Cardiac fibroblast (primary cell): ENCODE results near the gene RNASE12.

Experiments used
- DNase-seq, 2 donors: peaks; one replicate each; pipeline versions ENCODE4 v3.0.0 to v3.0.0-alpha.2; 2010; ENCODE audit warnings: low read depth in 2 of 2
- H3K4me3 ChIP-seq, 2 donors: replicated peaks in 1 of 2; 1 replicate in 1 of 2; 2 replicates in 1 of 2; pipeline ENCODE4 v1.5.1; 2011; ENCODE audit warnings: low read depth in 2 of 2, low read length in 2 of 2, mild to moderate bottlenecking in 2 of 2, moderate library complexity in 1 of 2
- TF ChIP-seq, protein P1 (sequence below): IDR thresholded peaks from one replicate; pipeline ENCODE4 v1.5.1; 2011; ENCODE audit warnings: low read depth, mild to moderate bottlenecking, low read length, inconsistent platforms

RNASE12 gene

DNA sequence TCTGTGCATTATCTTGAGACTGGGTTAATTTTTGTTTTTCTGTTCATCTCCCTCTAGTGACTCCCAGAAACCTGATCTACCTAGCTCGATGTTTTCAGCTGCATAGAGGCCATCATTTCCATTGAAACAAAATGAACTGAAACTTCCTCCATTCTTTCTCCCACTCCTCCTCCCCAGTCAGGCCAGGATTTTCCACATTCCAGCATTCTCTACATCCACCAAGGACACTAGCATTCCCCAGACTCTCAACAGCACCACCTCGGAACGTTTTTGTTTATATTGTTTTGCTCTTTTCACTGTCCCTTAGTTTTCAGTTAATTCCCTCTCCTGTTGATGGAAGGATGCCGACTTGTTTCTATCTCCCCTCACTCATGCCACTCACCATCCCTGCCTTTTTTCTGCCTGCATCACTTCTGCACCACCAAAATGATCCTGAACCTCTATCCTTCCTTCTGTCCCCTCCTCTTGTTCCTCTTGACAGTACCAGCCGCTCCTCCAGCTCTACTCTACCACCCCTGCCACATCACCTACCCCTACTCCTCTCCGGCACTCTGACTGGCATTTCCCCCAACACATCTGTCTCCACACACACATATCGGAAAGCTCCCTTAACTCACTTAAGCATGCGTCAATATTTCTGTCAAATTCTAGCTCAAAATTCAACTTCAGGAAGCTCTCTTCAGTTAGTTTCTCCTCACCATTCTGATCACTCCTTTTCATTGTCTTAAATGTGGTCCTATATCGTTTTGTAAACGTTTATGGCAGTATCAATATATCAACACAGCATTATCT, 37.1 kb upstream of the RNASE12 start:
- no peak for DNase-seq
- H3K4me3 ChIP-seq = no peak overlapping the region
- TF ChIP-seq, protein P1, sequence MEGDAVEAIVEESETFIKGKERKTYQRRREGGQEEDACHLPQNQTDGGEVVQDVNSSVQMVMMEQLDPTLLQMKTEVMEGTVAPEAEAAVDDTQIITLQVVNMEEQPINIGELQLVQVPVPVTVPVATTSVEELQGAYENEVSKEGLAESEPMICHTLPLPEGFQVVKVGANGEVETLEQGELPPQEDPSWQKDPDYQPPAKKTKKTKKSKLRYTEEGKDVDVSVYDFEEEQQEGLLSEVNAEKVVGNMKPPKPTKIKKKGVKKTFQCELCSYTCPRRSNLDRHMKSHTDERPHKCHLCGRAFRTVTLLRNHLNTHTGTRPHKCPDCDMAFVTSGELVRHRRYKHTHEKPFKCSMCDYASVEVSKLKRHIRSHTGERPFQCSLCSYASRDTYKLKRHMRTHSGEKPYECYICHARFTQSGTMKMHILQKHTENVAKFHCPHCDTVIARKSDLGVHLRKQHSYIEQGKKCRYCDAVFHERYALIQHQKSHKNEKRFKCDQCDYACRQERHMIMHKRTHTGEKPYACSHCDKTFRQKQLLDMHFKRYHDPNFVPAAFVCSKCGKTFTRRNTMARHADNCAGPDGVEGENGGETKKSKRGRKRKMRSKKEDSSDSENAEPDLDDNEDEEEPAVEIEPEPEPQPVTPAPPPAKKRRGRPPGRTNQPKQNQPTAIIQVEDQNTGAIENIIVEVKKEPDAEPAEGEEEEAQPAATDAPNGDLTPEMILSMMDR = no peak

DNA sequence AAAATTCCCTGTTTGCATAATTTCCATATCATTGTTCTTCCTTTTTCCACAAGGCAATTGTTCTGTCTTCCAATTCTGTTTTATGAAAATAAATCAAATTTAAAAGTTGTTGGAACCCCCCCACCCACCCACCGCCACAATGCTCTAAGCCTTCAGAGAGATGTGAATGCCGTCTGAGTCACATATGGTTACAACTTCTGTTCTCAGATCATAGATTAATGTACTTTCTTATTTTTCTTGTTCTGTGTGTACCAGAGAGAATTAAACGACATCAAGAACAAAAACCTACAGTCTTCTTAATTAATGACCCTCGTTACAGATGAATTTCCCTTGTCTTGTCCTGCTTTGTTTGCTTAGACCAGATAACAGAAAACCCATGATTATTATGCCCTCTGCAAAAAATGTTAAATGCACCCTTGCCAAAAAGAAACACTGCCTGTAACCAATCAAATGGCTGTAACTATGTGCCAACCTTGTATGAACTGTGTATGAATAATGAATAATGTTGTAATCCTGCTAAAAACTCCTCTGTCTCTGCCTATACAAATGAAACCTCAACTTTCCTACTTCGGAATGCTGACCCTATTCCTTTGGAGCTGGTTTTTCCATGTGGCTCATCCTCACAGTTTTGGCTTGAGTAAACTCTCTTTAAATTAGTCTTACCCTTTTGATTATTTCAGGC, 36.3 kb upstream of the RNASE12 start:
- TF ChIP-seq, protein P1 = no peak
- DNase-seq = peak; percentile 30 to 43

DNA sequence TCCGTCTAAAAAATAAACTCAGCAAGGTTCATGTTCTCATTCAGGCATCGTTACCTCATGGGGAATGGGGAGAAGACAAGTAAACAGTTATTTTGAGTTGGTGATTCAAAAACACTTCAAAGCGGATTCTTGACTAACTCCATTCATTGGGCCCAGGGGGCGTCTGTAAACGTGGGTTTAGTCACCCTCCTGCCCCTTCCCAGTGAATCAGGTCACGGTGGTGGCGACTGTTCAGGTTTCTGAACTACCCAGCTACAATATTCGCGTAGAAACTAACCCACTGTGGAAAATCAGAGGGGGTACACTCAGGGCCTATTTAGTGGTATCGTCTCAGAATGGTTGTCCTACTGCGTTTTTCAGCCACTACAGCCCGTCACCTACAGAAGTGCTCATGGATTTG, 35.1 kb upstream of the RNASE12 start:
- TF ChIP-seq, protein P1 = no peak
- H3K4me3 ChIP-seq = no peak overlapping the region
- DNase-seq = no peak

More for the DNA sequence above, 36.3 kb upstream of the RNASE12 start:
- no peak overlapping the region for H3K4me3 ChIP-seq

DNA sequence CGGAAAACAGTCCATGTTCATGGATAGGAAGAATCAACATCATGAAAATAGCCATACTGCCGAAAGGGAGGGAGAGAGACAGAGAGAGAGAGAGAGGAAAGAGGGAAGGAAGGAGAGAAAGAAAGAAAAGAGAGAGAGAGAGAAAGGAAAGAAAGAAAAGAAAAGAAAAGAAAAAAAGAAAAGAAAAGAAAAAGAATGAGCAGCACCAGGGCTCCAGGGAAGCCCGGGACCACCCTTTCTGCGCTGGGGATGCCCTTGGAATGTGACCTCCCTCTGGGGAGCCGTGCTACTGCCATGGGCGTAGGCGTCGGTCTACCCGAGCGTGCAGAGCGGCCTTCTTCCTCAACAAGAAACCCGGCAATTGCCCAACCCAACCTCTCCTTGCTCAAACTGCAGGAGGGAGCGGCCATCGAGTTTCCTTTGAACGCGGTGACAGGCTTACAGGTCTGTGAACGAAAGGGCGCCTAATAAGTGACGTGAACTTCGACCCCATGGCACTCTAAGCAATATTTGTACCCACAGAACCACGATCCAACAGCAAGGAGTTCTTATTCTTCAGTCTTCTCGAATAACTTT, 33.4 kb upstream of the RNASE12 start:
- DNase-seq = peak; percentile 72 to 85

DNA sequence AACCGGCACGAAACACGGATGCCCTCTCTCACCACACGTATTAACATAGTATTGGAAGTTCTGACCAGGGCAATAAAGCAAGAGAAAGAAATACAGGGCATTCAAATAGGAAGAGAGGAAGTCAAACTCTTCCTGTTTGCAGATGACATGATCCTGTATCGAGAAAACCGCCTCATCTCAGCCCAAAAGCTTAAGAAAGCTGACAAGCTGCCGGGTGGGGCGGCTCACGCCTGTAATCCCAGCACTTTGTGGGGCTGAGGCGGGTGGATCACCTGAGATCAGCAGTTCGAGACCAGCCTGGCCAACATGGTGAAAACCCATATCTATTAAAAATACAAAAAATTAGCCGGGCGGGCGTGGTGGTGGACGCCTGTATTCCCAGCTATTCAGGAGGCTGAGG, 32.6 kb upstream of the RNASE12 start:
- H3K4me3 ChIP-seq = no peak overlapping the region
- peak in 1 of 2 donors; percentile 6 for DNase-seq
- TF ChIP-seq, protein P1 = no peak

More for the DNA sequence above, 33.4 kb upstream of the RNASE12 start:
- H3K4me3 ChIP-seq = peak overlapping the region; percentile 27 to 53
- TF ChIP-seq, protein P1 = no peak

DNA sequence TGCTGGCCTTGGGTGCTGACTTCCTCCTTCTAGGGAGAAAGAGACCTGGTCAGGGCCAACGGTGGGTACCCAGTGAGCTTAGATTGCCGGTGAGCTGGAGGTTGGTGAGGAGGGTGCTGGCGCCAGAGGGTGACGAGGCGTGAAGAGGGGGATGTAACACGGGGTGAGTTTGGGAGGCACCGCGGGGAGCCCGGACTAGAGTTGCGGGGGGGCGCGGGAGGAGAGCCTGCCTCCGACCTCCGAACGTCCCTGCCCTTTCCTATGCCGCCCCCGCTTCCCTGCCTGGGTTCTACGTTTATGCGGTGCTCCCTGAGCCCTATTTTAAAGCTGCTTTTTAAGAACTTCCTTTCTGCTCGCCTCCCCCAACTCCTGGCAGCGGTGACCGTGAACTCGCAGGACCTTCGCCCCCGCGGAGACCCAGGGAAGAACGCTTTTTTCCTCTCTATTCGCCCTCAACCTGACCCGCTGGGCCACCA, 31.7 kb upstream of the RNASE12 start:
- TF ChIP-seq, protein P1 = no peak
- no peak for DNase-seq
- no peak overlapping the region for H3K4me3 ChIP-seq
